Activated CD8-positive, alpha-beta memory T cell treated with anti-CD3 and anti-CD28 coated beads, Interleukin-2, amount 50 U/mL, for 48 hours (primary cell): ENCODE measurements around the gene WHRN.

Source experiments
- DNase-seq: peaks from one replicate; pipeline ENCODE4 v3.0.0-alpha.2; 2020

WHRN gene

GRCh38 chr9:114489928-114490327, 15.3 kb downstream of the WHRN start:
- DNase-seq = no peak

DNA sequence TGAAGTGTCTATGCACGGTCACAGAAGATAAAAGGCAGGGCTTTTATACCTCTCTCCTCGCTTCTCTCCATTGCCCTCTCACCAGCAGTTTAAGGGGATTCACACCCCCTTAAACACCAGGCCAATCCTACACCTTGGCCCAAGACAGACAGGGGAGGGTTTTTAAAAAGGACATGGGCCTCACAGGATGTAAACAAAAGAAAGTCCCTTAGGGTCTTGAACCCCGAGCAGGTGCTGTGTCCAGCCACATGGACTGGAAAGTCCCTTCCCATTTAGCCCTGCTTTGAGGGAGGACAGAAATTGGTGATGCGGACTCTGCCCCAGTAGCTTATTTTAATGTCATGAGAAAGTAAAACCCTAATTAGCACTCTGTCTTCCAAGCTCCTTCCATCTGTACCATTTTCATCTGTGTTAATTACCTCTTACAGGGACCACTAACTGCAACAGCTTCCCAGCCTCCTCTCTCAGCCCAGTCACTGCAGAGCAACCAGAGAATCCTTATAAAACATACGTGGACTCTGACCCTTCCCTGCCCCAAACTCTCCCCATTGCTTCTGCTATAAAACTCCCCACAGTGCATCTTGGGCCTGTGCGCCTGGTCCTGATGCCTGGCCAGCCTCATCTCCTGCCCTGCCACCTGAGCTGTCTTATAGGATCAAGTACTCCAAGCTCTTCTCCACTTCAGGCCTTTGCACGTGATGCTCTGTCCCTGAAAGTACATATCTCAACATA, 16.7 kb downstream of the WHRN start:
- DNase-seq = no peak

- DNase-seq = peak; percentile 70
Observed at GRCh38 chr9:114487607-114488300, 17.5 kb downstream of the WHRN start.

GRCh38 chr9:114486205-114486963, 18.9 kb downstream of the WHRN start:
- DNase-seq = no peak

DNA sequence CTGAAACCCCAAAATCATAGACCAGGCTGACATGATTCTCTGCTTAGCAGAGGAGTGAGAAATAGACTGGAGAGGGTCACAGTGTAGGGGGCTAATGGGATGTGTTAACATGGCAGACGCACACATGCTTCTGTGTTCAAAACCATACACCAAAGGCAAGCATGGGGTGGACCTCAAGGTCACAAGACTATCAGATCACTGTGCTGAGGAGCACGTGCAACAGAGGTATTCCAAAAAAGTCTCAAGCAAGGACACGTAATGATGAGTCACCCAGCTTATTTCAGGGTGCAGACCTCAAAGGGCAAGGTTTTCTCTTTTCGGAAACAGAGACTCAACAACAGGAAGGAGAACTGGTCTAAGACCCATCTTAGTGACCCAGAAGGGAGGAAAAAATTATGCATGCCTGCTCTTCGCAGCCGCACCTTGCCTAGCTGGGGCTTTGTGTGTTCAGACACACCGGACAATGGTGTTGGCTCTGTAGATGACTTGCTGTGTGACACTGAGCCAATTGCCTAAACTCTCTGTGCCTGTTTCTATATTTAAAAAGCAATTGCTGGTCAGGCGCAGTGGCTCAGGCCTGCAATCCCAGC, 20.3 kb downstream of the WHRN start:
- DNase-seq = no peak

DNA sequence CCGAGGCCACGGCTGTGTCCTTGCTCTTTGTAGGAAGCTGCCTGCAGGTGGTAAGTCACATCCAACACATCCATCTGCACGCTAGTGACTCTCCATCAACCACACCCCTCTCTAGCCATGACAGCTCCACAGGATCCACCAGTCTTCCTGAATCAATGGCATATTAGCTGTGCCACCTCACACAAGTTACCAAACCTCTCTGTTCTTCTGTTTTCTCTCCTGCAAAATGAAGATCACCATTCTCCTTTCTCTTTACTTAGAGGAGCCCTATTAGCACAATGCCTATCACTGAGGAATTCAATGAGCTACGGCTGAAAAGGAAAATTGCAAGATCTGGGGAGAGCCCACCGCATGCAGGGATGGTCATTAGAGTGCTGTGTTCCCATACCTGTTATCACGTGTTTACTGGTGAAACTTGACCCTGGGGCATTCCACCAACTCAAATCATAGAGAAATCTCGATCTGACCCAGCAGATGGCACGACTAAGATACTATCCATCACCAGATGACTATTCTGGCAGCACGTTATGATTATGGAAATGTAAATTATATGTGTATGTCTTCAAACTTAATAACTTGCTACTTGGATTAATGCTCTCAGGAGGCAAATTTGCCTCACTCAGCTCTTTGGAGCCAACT, 20.9 kb downstream of the WHRN start:
- no peak for DNase-seq

GRCh38 chr9:114483499-114483898, 21.8 kb downstream of the WHRN start:
- no peak for DNase-seq

DNA sequence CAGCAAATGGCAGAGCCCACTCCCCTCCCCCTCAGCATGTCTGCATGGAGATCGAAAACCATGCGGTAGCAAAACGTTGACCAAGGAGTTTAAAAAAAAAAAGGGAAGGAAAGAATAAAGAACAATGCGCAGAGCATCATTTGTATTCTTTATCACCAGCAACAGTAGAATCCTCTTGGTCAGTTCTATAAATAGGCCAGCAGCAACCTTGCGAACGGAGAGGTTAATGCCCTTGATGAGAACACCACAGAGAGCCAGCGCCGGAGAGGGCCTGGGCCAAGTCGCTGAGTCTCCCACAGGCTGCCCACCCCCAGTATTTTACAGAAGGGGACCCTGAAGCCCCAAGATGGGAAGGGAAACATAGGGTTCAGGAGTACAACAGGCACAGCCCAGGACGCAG, 22.7 kb downstream of the WHRN start:
- no peak for DNase-seq

GRCh38 chr9:114481789-114482188, 23.5 kb downstream of the WHRN start:
- DNase-seq = no peak

- no peak for DNase-seq
Observed at GRCh38 chr9:114480746-114481435, 24.4 kb downstream of the WHRN start.

DNA sequence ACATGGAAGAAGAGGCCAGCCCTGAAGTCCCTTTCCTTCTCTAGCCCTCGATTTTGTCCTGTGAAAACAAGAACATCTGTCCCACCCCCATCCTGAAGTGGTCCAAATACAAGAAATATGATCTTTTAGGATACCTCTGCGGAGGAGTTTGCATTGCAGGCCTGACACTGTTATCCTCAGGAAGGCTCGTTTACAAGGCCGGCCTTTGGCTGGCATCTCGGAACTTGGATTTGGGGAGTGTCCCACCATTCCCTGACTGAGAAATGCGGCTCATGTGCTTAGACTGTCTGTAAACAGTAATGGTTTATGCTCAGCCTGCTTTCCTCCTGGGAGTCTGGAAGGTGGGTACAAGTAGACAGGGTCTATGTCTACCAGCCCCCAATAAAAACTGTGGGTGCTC, 26.4 kb downstream of the WHRN start:
- DNase-seq = no peak

DNA sequence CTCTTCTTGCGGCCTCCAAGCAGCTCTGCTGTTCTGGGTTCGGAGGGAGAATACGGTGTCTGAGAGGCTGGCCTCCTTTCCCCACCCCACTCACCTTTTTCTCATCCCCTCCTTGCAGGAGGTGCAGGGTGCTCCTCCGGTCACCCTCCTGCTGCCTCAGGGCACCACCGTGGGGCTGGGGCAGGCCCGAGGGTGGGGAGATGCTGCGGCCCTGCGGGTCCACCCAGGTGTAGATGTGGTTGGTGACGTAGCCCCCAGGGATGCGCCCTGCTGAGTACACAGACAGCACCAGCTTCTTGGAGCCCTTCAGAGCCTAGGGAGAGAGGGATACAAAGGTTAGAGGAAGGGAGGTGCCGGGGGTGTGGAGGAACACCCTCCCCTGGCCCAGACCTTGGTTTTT, 26.8 kb downstream of the WHRN start:
- DNase-seq = peak; percentile 37

GRCh38 chr9:114477642-114478041, 27.6 kb downstream of the WHRN start:
- DNase-seq = no peak

- DNase-seq = peak; percentile 38
Observed at GRCh38 chr9:114476891-114477469, 28.3 kb downstream of the WHRN start.

GRCh38 chr9:114475412-114476135, 29.7 kb downstream of the WHRN start:
- peak; percentile 20 for DNase-seq

- DNase-seq = no peak
Observed at GRCh38 chr9:114474425-114474824, 30.8 kb downstream of the WHRN start.

GRCh38 chr9:114473447-114473801, 31.8 kb downstream of the WHRN start:
- DNase-seq = no peak

DNA sequence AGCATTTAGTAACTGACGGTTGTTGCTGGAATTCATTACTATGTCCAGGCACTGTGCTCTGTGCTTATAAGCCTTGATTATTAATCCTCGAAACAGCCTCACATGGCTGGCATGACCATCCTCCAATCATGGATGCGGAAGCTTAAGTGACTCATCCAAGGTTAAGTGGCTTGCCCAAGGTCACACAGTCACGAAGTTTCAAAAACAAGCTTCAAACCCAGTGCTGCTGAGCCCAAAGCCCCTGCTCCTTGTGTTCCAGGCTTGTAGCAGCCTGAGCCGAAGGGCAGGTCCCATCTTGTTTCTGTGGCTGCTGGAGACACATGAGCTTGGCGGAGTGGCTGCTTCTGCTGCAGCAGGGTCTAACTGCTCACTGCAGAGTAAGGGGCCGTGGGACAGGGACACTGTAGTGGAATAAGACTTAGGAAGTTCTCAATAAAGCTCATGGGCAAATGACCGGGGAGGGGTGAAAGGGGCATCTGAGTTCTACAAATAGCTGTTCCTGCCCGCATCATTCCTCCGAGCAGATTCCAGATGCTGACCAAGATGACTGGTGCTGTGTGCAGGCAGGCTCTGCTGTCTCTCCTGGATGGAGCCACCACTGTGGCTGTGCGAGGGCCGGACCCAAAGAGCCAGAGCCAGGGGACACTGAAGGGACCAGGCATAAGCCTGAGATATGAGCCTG, 32.4 kb downstream of the WHRN start:
- DNase-seq = no peak

- DNase-seq = no peak
Observed at GRCh38 chr9:114471157-114471556, 34.1 kb downstream of the WHRN start.

GRCh38 chr9:114470581-114470980, 34.7 kb downstream of the WHRN start:
- DNase-seq = peak; percentile 33

DNA sequence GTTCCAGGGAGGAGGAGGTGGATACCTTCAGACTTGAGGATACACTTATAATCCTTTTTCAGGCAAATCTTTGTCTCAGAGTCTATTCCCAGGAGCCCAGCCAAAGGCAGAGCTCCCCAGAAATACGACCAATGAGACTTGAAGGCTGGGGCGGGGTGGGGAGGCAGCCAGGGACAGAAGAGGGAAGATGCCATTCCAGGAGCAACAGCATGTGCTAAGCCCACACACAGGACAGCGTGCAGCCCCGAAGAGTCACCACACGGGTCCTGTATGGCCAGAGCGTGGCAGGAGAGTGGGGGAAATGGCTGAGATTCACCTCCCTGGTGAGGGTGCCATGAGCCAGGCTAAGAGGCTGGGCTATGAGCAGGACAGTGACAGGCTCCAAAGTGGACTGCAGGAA, 35.2 kb downstream of the WHRN start:
- peak; percentile 34 for DNase-seq
